ENCODE results near the gene ARHGEF28.

- no peak for TF ChIP-seq CTCF (IDR thresholded peaks at IDR 0.05 in 2 of 3, conservative IDR thresholded peaks at IDR 0.05 in 1 of 3; ENCODE audit: borderline replicate concordance in 1 of 3, insufficient read depth in 1 of 3, low read depth in 2 of 3, low read length in 2 of 3)
- no peak for TF ChIP-seq YY1 (IDR thresholded peaks at IDR 0.05; ENCODE audit: extremely low read depth, insufficient replicate concordance, low read depth, low read length)
- no peak for TF ChIP-seq ATF3 (IDR thresholded peaks at IDR 0.05)
- TF ChIP-seq SP1 (IDR thresholded peaks at IDR 0.05; ENCODE audit: low read depth) = no peak
Measured at GRCh38 chr5:73694089-73694488, 68.1 kb downstream of the ARHGEF28 start.
